ENCODE results near the gene DBF4B. TPM values are rescaled to one million over a fixed set of nuclear protein-coding genes. Genes with fewer than 3 reads are reported as not detected.

Gene DBF4B
- total RNA-seq, 1 experiment from 2014 or later, result 24.7 TPM

GRCh38 chr17:44749980-44750318 is 41.5 kb downstream of the DBF4B start:
- no peaks in the 10 kb centered on the region for H3K9me3 ChIP-seq (ENCODE audit: control insufficient read depth, low read depth, low read length)
- H3K79me1 ChIP-seq (ENCODE audit: insufficient read depth, low read depth, low read length, poor library complexity, severe bottlenecking), result no peaks in the 10 kb centered on the region
- peaks cover 21 to 51% (median 46%) of the 10 kb centered on the region in 3 experiments for H3K36me3 Mint-ChIP-seq (ENCODE audit: insufficient read depth in 1 of 3, low read depth in 3 of 3)
- no CpG with 5 or more reads among the region's 9 CpGs for WGBS (ENCODE audit: extremely low coverage, insufficient read length, low lambda C conversion rate)
- no peak overlapping the region for H2BK20ac ChIP-seq (ENCODE audit: low read depth, low read length, poor library complexity, severe bottlenecking)
- no peaks in the 10 kb centered on the region for H3K27me3 ChIP-seq (ENCODE audit: insufficient read depth, low read length)
- H3K4me3 Mint-ChIP-seq, result no peak overlapping the region
- H3K79me2 ChIP-seq (ENCODE audit: insufficient read depth, low read length), result no peaks in the 10 kb centered on the region
- H3K27ac Mint-ChIP-seq, result peak overlapping the region in 1 of 3 experiments; percentile 88; a peak in 2 of 7 replicates
- H3K23ac ChIP-seq (ENCODE audit: insufficient read length, low read depth, low read length), result no peak overlapping the region
- H4K8ac ChIP-seq (replicated peaks; ENCODE audit: insufficient read length, low read depth, low read length), result no peak overlapping the region
- H3K23me2 ChIP-seq (ENCODE audit: insufficient read length, low read depth, low read length, poor library complexity, severe bottlenecking), result no peaks in the 10 kb centered on the region
- no peak overlapping the region for H2BK120ac ChIP-seq (ENCODE audit: low read depth, low read length, poor library complexity, severe bottlenecking)
- no peaks in the 10 kb centered on the region for H4K20me1 ChIP-seq (ENCODE audit: control insufficient read depth, insufficient read depth, insufficient read length)
- no peak overlapping the region for H3K9ac ChIP-seq (ENCODE audit: extremely low read depth, insufficient read length, low read length)
- H2BK12ac ChIP-seq (ENCODE audit: insufficient read length, low read depth, low read length), result no peak overlapping the region
- no peak overlapping the region for H4K5ac ChIP-seq (ENCODE audit: insufficient read length, low read depth, low read length)
- no peaks in the 10 kb centered on the region for H3K4me1 ChIP-seq (ENCODE audit: insufficient read depth, low read length)
- H2BK5ac ChIP-seq (ENCODE audit: insufficient read length, low read length), result no peak overlapping the region
- H3K4me2 ChIP-seq (ENCODE audit: insufficient read depth, insufficient read length, low read length), result no peak overlapping the region
- no peak overlapping the region for H3K18ac ChIP-seq (ENCODE audit: insufficient read length, low read depth, low read length)
- H3K4ac ChIP-seq (ENCODE audit: low read depth, low read length), result no peak overlapping the region
- no peak overlapping the region for H2AFZ ChIP-seq (ENCODE audit: low read length)
- H3K27me3 Mint-ChIP-seq (ENCODE audit: low read depth), result peaks cover 9% of the 10 kb centered on the region
- no peak overlapping the region for H2BK15ac ChIP-seq (ENCODE audit: low read depth, low read length)
- TF ChIP-seq, protein P1, sequence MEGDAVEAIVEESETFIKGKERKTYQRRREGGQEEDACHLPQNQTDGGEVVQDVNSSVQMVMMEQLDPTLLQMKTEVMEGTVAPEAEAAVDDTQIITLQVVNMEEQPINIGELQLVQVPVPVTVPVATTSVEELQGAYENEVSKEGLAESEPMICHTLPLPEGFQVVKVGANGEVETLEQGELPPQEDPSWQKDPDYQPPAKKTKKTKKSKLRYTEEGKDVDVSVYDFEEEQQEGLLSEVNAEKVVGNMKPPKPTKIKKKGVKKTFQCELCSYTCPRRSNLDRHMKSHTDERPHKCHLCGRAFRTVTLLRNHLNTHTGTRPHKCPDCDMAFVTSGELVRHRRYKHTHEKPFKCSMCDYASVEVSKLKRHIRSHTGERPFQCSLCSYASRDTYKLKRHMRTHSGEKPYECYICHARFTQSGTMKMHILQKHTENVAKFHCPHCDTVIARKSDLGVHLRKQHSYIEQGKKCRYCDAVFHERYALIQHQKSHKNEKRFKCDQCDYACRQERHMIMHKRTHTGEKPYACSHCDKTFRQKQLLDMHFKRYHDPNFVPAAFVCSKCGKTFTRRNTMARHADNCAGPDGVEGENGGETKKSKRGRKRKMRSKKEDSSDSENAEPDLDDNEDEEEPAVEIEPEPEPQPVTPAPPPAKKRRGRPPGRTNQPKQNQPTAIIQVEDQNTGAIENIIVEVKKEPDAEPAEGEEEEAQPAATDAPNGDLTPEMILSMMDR (conservative IDR thresholded peaks at IDR 0.05), result no peak
- H3K56ac ChIP-seq (ENCODE audit: insufficient read length, low read depth, low read length), result no peak overlapping the region
- H4K91ac ChIP-seq (ENCODE audit: insufficient read length, low read depth, low read length), result no peak overlapping the region
- H3K9me3 Mint-ChIP-seq, result no peaks in the 10 kb centered on the region
- no peak overlapping the region for H3K14ac ChIP-seq (ENCODE audit: insufficient read depth, low read length)
- H2AK5ac ChIP-seq (ENCODE audit: insufficient read length, low read length), result no peak overlapping the region
- no peaks in the 10 kb centered on the region; a peak in 1 of 4 replicates for H3K4me1 Mint-ChIP-seq
- no peak overlapping the region for H3K27ac ChIP-seq (ENCODE audit: insufficient read length, low read depth, low read length)
- no peak overlapping the region for H3T11ph ChIP-seq (ENCODE audit: low read length)
- no peak for DNase-seq

All from H9 (cell line).